H9 (cell line): ENCODE results near the gene SOWAHB. TPM values are rescaled to one million over a fixed set of nuclear protein-coding genes. Genes with fewer than 3 reads are reported as not detected.

Source experiments
- DNase-seq: peaks from one replicate; pipeline ENCODE4 v3.0.0-alpha.2; 2017
- H2AFZ ChIP-seq: one replicate; pipeline ENCODE4 v1.6.1; 2013; ENCODE audit warnings: mild to moderate bottlenecking, low read length, control low read depth, moderate library complexity
- H2AK5ac ChIP-seq: 2 replicates; pipeline ENCODE4 v1.6.1; 2013; ENCODE audit warnings: low read length, control low read depth, mixed read lengths; ENCODE audit not compliant: insufficient read length
- H2BK120ac ChIP-seq: one replicate; pipeline ENCODE4 v1.6.1; 2013; ENCODE audit warnings: low read depth, mild to moderate bottlenecking, low read length, control low read depth, inconsistent platforms; ENCODE audit not compliant: poor library complexity, severe bottlenecking
- H2BK12ac ChIP-seq: 2 replicates; pipeline ENCODE4 v1.6.1; 2013; ENCODE audit warnings: low read length, control low read depth, mixed read lengths, low read depth; ENCODE audit not compliant: insufficient read length
- H2BK15ac ChIP-seq: 2 replicates; pipeline ENCODE4 v1.6.1; 2013; ENCODE audit warnings: low read depth, low read length, control low read depth
- H2BK20ac ChIP-seq: one replicate; pipeline ENCODE4 v1.6.1; 2013; ENCODE audit warnings: low read depth, mild to moderate bottlenecking, low read length, control low read depth, inconsistent platforms; ENCODE audit not compliant: poor library complexity, severe bottlenecking
- H2BK5ac ChIP-seq: 2 replicates; pipeline ENCODE4 v1.6.1; 2013; ENCODE audit warnings: low read length, control low read depth, mixed read lengths; ENCODE audit not compliant: insufficient read length
- H3K14ac ChIP-seq: 2 replicates; pipeline ENCODE4 v1.6.1; 2013; ENCODE audit warnings: low read length, control low read depth; ENCODE audit not compliant: insufficient read depth
- H3K18ac ChIP-seq: 2 replicates; pipeline ENCODE4 v1.6.1; 2013; ENCODE audit warnings: low read depth, mild to moderate bottlenecking, mixed read lengths, low read length, control low read depth; ENCODE audit not compliant: insufficient read length
- H3K23ac ChIP-seq: 2 replicates; pipeline ENCODE4 v1.6.1; 2013; ENCODE audit warnings: low read length, control low read depth, mixed read lengths, low read depth; ENCODE audit not compliant: insufficient read length
- H3K23me2 ChIP-seq: 2 replicates; pipeline ENCODE4 v1.6.1; 2013; ENCODE audit warnings: low read depth, mild to moderate bottlenecking, mixed read lengths, low read length, control low read depth; ENCODE audit not compliant: insufficient read length, poor library complexity, severe bottlenecking
- H3K27ac ChIP-seq: 2 replicates; pipeline ENCODE4 v1.5.1; 2013; ENCODE audit warnings: low read length, control low read depth, mixed read lengths, low read depth; ENCODE audit not compliant: insufficient read length
- H3K27me3 ChIP-seq: 2 replicates; pipeline ENCODE4 v1.6.1; 2013; ENCODE audit warnings: low read length, control low read depth, inconsistent platforms; ENCODE audit not compliant: insufficient read depth
- H3K4ac ChIP-seq: 2 replicates; pipeline ENCODE4 v1.6.1; 2013; ENCODE audit warnings: low read depth, mild to moderate bottlenecking, control low read depth, inconsistent platforms, low read length, moderate library complexity
- H3K4me1 ChIP-seq: 2 replicates; pipeline ENCODE4 v1.6.1; 2013; ENCODE audit warnings: low read length, control low read depth, inconsistent platforms; ENCODE audit not compliant: insufficient read depth
- H3K4me2 ChIP-seq: 2 replicates; pipeline ENCODE4 v1.6.1; 2013; ENCODE audit warnings: low read length, control low read depth, mixed read lengths; ENCODE audit not compliant: insufficient read length, insufficient read depth
- H3K56ac ChIP-seq: 2 replicates; pipeline ENCODE4 v1.6.1; 2013; ENCODE audit warnings: low read depth, mild to moderate bottlenecking, mixed read lengths, low read length, control low read depth; ENCODE audit not compliant: insufficient read length
- H3K79me1 ChIP-seq: 2 replicates; pipeline ENCODE4 v1.6.1; 2013; ENCODE audit warnings: low read depth, mild to moderate bottlenecking, moderate library complexity, low read length, control low read depth, inconsistent platforms; ENCODE audit not compliant: insufficient read depth, poor library complexity, severe bottlenecking
- H3K79me2 ChIP-seq: 2 replicates; pipeline ENCODE4 v1.6.1; 2013; ENCODE audit warnings: low read length, control low read depth, inconsistent platforms; ENCODE audit not compliant: insufficient read depth
- H3K9ac ChIP-seq: 2 replicates; pipeline ENCODE4 v1.6.1; 2013; ENCODE audit warnings: low read length, control low read depth, mixed read lengths; ENCODE audit not compliant: insufficient read length; ENCODE audit errors: extremely low read depth
- H3K9me3 ChIP-seq: one replicate; pipeline ENCODE4 v1.6.1; 2013; ENCODE audit warnings: low read depth, low read length, inconsistent platforms; ENCODE audit not compliant: control insufficient read depth
- H3T11ph ChIP-seq: one replicate; pipeline ENCODE4 v1.6.1; 2013; ENCODE audit warnings: mild to moderate bottlenecking, low read length, control low read depth, inconsistent platforms
- H4K20me1 ChIP-seq: one replicate; pipeline ENCODE4 v1.6.1; 2013; ENCODE audit not compliant: control insufficient read depth, insufficient read length, insufficient read depth
- H4K5ac ChIP-seq: 2 replicates; pipeline ENCODE4 v1.6.1; 2013; ENCODE audit warnings: low read depth, mild to moderate bottlenecking, mixed read lengths, low read length, control low read depth; ENCODE audit not compliant: insufficient read length
- H4K8ac ChIP-seq: replicated peaks from 2 replicates; pipeline ENCODE4 v1.6.1; 2013; ENCODE audit warnings: low read length, control low read depth, mixed read lengths, low read depth; ENCODE audit not compliant: insufficient read length
- H4K91ac ChIP-seq: 2 replicates; pipeline ENCODE4 v1.6.1; 2013; ENCODE audit warnings: low read depth, mild to moderate bottlenecking, moderate library complexity, mixed read lengths, low read length, control low read depth; ENCODE audit not compliant: insufficient read length
- H3K27ac Mint-ChIP-seq, 3 experiments: 2 replicates in 2 of 3; 3 replicates in 1 of 3; pipeline ENCODE4 v1.8.0; 2020 to 2021; ENCODE audit warnings: mixed read lengths in 3 of 3, mild to moderate bottlenecking in 1 of 3, moderate library complexity in 1 of 3
- H3K27me3 Mint-ChIP-seq: 2 replicates; pipeline ENCODE4 v1.8.0; 2021; ENCODE audit warnings: low read depth, mild to moderate bottlenecking, moderate library complexity, mixed read lengths
- H3K36me3 Mint-ChIP-seq, 3 experiments: 2 replicates in 2 of 3; 3 replicates in 1 of 3; pipeline ENCODE4 v1.8.0; 2020 to 2021; ENCODE audit warnings: low read depth in 3 of 3, mixed read lengths in 3 of 3; ENCODE audit not compliant: insufficient read depth in 1 of 3
- H3K4me1 Mint-ChIP-seq, 2 experiments: 2 replicates each; pipeline ENCODE4 v1.8.0; 2020; ENCODE audit warnings: mixed read lengths in 2 of 2
- H3K4me3 Mint-ChIP-seq, 2 experiments: 2 replicates in 1 of 2; 3 replicates in 1 of 2; pipeline ENCODE4 v1.8.0; 2020 to 2021; ENCODE audit warnings: mild to moderate bottlenecking in 2 of 2, mixed read lengths in 2 of 2, moderate library complexity in 1 of 2
- H3K9me3 Mint-ChIP-seq, 2 experiments: 2 replicates in 1 of 2; 3 replicates in 1 of 2; pipeline ENCODE4 v1.8.0; 2020; ENCODE audit warnings: mild to moderate bottlenecking in 2 of 2, mixed read lengths in 2 of 2, moderate library complexity in 1 of 2
- WGBS: extraction: QIAGEN DNeasy Blood & Tissue Kit; methylation state at CpG from one replicate; pipeline ENCODE4 v1.1.7; 2013; ENCODE audit warnings: missing lambda C conversion rate, low lambda C conversion rate, mixed read lengths; ENCODE audit not compliant: insufficient read length; ENCODE audit errors: extremely low coverage; 5-methylcytosine and 5-hydroxymethylcytosine counted together
- total RNA-seq: library from RNA; stranded (reverse); gene quantifications from 2 replicates; pipeline ENCODE4 v1.2.1, GENCODE V29; 2021
- TF ChIP-seq, protein P1 (sequence below): fragments of 200-600 bp; sonication (generic); conservative IDR thresholded peaks from 3 replicates; pipeline ENCODE4 v1.8.0; 2021; ENCODE audit warnings: antibody characterized with exemption, mild to moderate bottlenecking

Gene SOWAHB
- total RNA-seq, 1 experiment from 2014 or later: 0.26 TPM

DNA sequence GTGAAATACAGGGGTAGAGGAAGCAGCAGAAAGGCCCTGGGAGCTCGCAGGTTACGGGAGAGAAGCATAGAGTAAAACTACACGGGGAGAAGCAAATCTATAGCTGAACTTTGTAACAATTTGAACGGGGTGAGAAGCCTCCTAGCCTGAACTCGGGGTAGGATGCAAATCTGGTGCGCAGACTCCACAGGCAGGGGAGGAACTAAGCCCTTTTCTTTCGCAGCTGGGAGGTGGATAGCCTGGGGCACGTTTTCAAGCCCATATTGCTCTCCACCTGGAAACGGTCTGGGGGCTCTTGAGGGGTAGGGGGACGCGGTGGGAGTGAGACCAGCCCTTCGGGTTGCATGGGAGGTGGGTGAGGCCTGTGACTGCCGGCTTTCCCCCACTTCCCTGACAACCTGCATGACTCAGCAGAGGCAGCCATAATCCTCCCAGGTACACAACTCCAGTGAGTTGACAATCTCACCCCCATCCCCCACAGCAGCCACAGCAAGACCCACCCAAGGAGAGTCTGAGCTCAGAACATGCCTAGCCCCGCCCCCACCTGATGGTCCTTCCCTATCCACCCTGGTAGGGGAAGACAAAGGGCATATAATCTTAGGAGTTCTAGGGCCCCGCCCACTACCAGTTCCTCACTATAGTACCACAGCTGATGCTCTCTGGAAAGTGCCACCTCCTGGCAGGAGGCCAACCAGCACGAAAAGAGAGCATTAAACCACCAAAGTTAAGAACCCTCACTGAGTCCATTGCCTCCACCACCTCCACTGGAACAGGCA lies 29.9 kb downstream of the SOWAHB start:
- Histone ChIP-seq H3K23ac (no peak overlapping the region), H3K4ac (no peak overlapping the region), H3K23me2 (no peaks in the 10 kb centered on the region), H3T11ph (no peak overlapping the region), H3K18ac (peak overlapping the region; percentile 83), H2BK12ac (peak overlapping the region; percentile 62), H2AK5ac (no peak overlapping the region), H2BK15ac (no peak overlapping the region), H3K9me3 (no peaks in the 10 kb centered on the region), H4K91ac (no peak overlapping the region), H3K27ac (no peak overlapping the region), H4K8ac (no peak overlapping the region), H2BK20ac (no peak overlapping the region), H3K14ac (peak overlapping the region; percentile 75; the same call in 1 of the 2 replicates), H3K27me3 (no peaks in the 10 kb centered on the region), H3K56ac (no peak overlapping the region), H3K79me1 (no peaks in the 10 kb centered on the region), H3K9ac (no peak overlapping the region), H4K20me1 (no peaks in the 10 kb centered on the region), H2BK5ac (no peak overlapping the region), H3K79me2 (no peaks in the 10 kb centered on the region), H3K4me1 (no peaks in the 10 kb centered on the region; the same call in 1 of the 2 replicates), H3K4me2 (no peak overlapping the region), H2AFZ (peak overlapping the region; percentile 85), H2BK120ac (no peak overlapping the region), H4K5ac (peak overlapping the region; percentile 53)
- DNase-seq: peak; percentile 84
- no peaks in the 10 kb centered on the region for H3K27me3 Mint-ChIP-seq
- no peaks in the 10 kb centered on the region; a peak in 3 of 5 replicates for H3K9me3 Mint-ChIP-seq
- peaks cover 15 to 28% of the 10 kb centered on the region in 2 experiments for H3K4me1 Mint-ChIP-seq
- TF ChIP-seq, protein P1, sequence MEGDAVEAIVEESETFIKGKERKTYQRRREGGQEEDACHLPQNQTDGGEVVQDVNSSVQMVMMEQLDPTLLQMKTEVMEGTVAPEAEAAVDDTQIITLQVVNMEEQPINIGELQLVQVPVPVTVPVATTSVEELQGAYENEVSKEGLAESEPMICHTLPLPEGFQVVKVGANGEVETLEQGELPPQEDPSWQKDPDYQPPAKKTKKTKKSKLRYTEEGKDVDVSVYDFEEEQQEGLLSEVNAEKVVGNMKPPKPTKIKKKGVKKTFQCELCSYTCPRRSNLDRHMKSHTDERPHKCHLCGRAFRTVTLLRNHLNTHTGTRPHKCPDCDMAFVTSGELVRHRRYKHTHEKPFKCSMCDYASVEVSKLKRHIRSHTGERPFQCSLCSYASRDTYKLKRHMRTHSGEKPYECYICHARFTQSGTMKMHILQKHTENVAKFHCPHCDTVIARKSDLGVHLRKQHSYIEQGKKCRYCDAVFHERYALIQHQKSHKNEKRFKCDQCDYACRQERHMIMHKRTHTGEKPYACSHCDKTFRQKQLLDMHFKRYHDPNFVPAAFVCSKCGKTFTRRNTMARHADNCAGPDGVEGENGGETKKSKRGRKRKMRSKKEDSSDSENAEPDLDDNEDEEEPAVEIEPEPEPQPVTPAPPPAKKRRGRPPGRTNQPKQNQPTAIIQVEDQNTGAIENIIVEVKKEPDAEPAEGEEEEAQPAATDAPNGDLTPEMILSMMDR: peak; percentile 21; the same call in 1 of the 3 replicates
- WGBS: no CpG with 5 or more reads among the region's 16 CpGs
- H3K36me3 Mint-ChIP-seq: no peaks in the 10 kb centered on the region; a peak in 1 of 7 replicates
- H3K27ac Mint-ChIP-seq: peak overlapping the region; percentile 14 to 95 (median 53); a peak in 6 of 7 replicates
- no peak overlapping the region; a peak in 1 of 5 replicates for H3K4me3 Mint-ChIP-seq
